ACC112 (cell line): ENCODE results near the gene ITGA4.

ENCODE experiments used
- H2AFZ ChIP-seq: fragments of 200-600 bp; sonication (generic); one replicate; pipeline ENCODE4 v1.6.0; 2017; ENCODE audit warnings: antibody characterized with exemption, low read length; ENCODE audit not compliant: unreplicated experiment
- H3K27ac ChIP-seq: fragments of 200-600 bp; sonication (generic); 2 replicates; pipeline ENCODE4 v1.5.1; 2014; ENCODE audit warnings: low read depth, mild to moderate bottlenecking, antibody characterized with exemption, low read length, moderate library complexity
- H3K27me3 ChIP-seq: fragments of 200-600 bp; sonication (generic); 2 replicates; pipeline ENCODE4 v1.6.1; 2014; ENCODE audit warnings: mild to moderate bottlenecking, antibody characterized with exemption, low read length, moderate library complexity, mixed read lengths; ENCODE audit not compliant: insufficient read depth
- H3K36me3 ChIP-seq: fragments of 200-600 bp; sonication (generic); 2 replicates; pipeline ENCODE4 v1.6.1; 2016; ENCODE audit warnings: mild to moderate bottlenecking, antibody characterized with exemption, low read length, moderate library complexity, mixed read lengths; ENCODE audit not compliant: insufficient read depth
- H3K4me1 ChIP-seq: fragments of 200-600 bp; sonication (generic); one replicate; pipeline ENCODE4 v1.6.1; 2016; ENCODE audit warnings: low read length, mixed read lengths; ENCODE audit not compliant: insufficient read depth, unreplicated experiment, control insufficient read depth
- H3K4me3 ChIP-seq: fragments of 200-600 bp; sonication (generic); 2 replicates; pipeline ENCODE4 v1.5.1; 2014; ENCODE audit warnings: mild to moderate bottlenecking, low read depth, low read length
- H3K79me2 ChIP-seq: fragments of 200-600 bp; sonication (generic); one replicate; pipeline ENCODE4 v1.6.0; 2016; ENCODE audit warnings: low read length; ENCODE audit not compliant: control insufficient read depth, unreplicated experiment, insufficient read depth

The ITGA4 gene

DNA sequence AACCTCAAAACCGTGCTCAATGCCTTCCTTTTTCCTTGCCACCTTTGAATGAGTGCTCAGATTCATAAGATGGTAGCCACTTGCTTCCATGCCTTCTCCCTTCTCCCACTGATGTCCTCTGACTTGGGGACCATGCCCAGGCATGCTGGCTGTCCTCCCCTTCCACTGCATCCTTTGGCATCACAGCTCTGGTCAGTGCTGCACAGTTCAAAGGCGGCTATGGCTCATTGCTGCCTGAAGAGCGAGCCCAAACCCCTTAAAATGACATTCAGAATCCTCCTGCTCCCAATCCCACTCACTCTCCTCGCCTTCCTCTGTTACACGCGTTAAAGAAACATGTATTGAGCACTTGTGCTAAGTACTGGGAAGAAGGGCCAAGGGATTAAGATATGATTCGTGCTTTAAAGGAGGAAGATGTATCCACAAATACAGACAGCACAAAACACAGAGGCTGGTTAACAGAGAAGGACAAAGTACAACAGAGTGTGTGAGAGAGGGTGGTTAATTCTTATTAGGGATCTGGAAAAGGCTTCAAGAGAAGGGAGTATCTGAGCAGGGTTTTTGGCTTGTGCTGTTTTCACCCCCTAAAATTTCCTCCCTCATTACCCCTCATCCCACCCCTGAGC, 118.0 kb downstream of the ITGA4 start:
- Histone ChIP-seq H2AFZ (no peak overlapping the region), H3K27ac (no peak overlapping the region), H3K4me3 (no peak overlapping the region), H3K4me1 (no peaks in the 10 kb centered on the region), H3K79me2 (no peaks in the 10 kb centered on the region), H3K27me3 (peaks cover 7% of the 10 kb centered on the region; the same call in 1 of the 2 replicates), H3K36me3 (no peaks in the 10 kb centered on the region)

DNA sequence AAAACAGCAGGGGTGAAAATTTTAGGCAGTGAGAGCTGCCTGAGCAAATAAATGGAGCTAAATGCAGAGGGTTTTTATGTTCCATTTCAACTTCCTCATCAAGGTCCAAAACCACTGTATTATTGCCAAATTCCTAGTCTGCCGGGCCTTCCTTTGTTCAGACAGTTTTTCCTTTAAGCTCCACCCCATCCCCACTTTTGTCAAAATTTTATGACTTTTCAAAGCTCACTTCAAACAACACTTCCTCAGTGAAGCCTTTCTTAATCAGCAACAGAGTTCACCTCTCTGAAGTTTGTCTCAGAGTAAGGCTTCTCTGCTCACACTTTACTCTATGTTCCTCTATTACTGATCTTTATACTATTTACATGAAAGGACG, 118.5 kb downstream of the ITGA4 start:
- Histone ChIP-seq H3K27me3 (peaks cover 7% of the 10 kb centered on the region; the same call in 1 of the 2 replicates), H3K4me1 (no peaks in the 10 kb centered on the region), H3K36me3 (no peaks in the 10 kb centered on the region), H3K79me2 (no peaks in the 10 kb centered on the region), H3K4me3 (no peak overlapping the region), H2AFZ (no peak overlapping the region), H3K27ac (no peak overlapping the region)

DNA sequence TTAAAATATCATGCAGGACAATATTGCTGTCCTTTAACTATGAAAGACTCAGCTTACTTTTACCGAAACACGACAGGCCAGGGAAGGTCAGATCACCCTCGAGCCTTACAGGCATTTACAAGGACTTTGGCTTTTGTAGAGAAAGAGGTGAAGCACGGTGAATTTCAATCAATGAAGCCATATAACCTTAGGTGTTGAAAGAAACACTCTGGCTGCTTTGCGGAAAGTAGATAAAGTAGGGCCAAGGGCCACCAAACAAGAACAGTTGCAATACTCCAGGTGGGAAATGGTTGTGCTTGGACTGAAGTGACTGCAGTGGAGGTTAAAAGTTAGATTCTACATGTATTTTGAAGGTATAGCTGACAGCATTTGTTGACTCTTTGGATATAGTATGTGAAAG, 119.2 kb downstream of the ITGA4 start:
- H2AFZ ChIP-seq, result no peak overlapping the region
- H3K36me3 ChIP-seq, result no peaks in the 10 kb centered on the region
- no peak overlapping the region for H3K27ac ChIP-seq
- no peaks in the 10 kb centered on the region for H3K79me2 ChIP-seq
- no peaks in the 10 kb centered on the region for H3K4me1 ChIP-seq
- H3K27me3 ChIP-seq, result peaks cover 7% of the 10 kb centered on the region
- no peak overlapping the region for H3K4me3 ChIP-seq

DNA sequence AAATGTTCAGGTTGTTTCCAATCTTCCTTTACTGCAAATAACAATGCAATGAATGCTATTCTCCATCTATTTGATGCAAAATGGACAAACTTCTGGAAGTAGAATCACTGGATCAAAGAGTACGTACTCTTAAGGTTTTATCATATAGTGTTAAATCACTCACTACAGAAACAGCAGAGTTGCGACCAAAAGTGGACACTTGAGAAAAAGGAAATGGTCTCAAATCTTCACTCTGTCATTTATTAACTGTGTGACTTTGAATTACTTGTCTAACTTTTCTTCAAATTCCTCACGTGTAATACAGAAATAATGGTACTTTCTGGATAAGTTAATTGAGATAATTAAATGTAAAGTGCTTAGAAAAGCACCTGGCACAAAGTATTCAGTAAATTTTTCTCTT, 121.6 kb downstream of the ITGA4 start:
- H3K4me1 ChIP-seq, result no peaks in the 10 kb centered on the region
- no peak overlapping the region for H3K4me3 ChIP-seq
- no peak overlapping the region for H2AFZ ChIP-seq
- no peaks in the 10 kb centered on the region for H3K36me3 ChIP-seq
- no peaks in the 10 kb centered on the region for H3K79me2 ChIP-seq
- no peak overlapping the region for H3K27ac ChIP-seq
- peaks cover 22% of the 10 kb centered on the region for H3K27me3 ChIP-seq

DNA sequence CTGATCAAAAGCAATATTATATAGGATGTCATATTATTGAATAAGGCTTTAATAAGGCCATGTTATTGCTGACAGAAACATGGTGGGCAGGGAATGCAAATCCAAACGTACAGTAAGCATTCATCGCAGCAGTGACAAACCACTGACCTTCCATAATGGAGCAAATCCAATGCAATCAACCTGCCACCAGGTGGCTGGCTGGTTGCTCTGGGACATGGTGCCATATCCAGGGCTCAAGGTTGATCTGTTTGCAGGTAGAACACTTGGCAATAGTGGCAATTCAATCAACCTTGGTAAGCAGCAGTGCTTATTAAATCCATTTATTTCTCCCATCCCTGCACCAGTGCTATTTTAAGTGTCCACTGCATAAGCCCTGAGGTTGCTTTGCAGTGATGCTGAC, 124.3 kb downstream of the ITGA4 start:
- Histone ChIP-seq H3K4me3 (no peak overlapping the region), H3K4me1 (no peaks in the 10 kb centered on the region), H3K79me2 (no peaks in the 10 kb centered on the region), H3K27me3 (peaks cover 42% of the 10 kb centered on the region), H3K36me3 (no peaks in the 10 kb centered on the region), H3K27ac (no peak overlapping the region), H2AFZ (no peak overlapping the region)

DNA sequence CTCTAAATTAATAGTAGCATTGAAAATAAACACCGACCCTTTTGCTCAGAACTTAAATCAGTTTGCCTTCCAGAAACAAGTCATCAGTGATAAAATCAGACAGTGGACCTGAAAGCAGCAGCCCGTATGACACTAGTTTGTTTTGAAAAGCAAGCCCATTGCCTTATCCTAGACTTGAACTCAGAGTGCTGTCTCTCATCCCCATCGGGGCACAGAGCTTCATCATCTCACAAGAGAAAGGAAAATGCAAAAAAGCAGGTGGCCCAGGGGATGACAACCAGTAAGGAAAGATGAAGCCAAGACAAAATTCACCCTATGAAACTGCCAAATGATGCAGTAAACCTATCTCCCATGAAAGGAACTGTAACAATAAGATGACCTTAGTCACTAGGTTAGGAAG, 128.5 kb downstream of the ITGA4 start:
- Histone ChIP-seq H3K4me1 (no peaks in the 10 kb centered on the region), H3K79me2 (no peaks in the 10 kb centered on the region), H3K4me3 (no peak overlapping the region), H3K27ac (no peak overlapping the region), H2AFZ (no peak overlapping the region), H3K36me3 (no peaks in the 10 kb centered on the region), H3K27me3 (peaks cover 56% of the 10 kb centered on the region)
